HG03064 (cell line): ENCODE results near the gene PCCA.
A peak's percentile ranks its signal among the peaks of the same experiment; 100 is the strongest.
"Not testable (repeated sequence)": the region's sequence is repeated elsewhere in the genome, so short reads cannot be mapped to it uniquely, and the experiment has no call there.

Experiments
- ATAC-seq: cut with Tn5 transposase; IDR thresholded peaks from one replicate; pipeline ENCODE4 v1.9.1; 2021; ENCODE audit warnings: low read depth; ENCODE audit not compliant: unreplicated experiment

The PCCA gene

GRCh38 chr13:100349594-100349993 is 260.7 kb downstream of the PCCA start:
- no peak for ATAC-seq

- ATAC-seq: no peak
Observed at GRCh38 chr13:100350601-100351000, 261.7 kb downstream of the PCCA start.

- ATAC-seq: no peak
Observed at GRCh38 chr13:100356426-100356825, 267.5 kb downstream of the PCCA start.

- no peak for ATAC-seq
Observed at GRCh38 chr13:100356889-100357288, 268.0 kb downstream of the PCCA start.

- no peak for ATAC-seq
Observed at GRCh38 chr13:100357764-100358163, 268.9 kb downstream of the PCCA start.

GRCh38 chr13:100361504-100361903 is 272.6 kb downstream of the PCCA start:
- no peak for ATAC-seq

GRCh38 chr13:100362371-100362770 is 273.5 kb downstream of the PCCA start:
- ATAC-seq: no peak

- no peak for ATAC-seq
Observed at GRCh38 chr13:100362781-100363180, 273.9 kb downstream of the PCCA start.

- no peak for ATAC-seq
Observed at GRCh38 chr13:100363285-100363711, 274.4 kb downstream of the PCCA start.

GRCh38 chr13:100363874-100364273 is 275.0 kb downstream of the PCCA start:
- ATAC-seq: no peak

GRCh38 chr13:100364591-100364990 is 275.7 kb downstream of the PCCA start:
- ATAC-seq: no peak

- ATAC-seq: no peak
Observed at GRCh38 chr13:100365680-100366079, 276.8 kb downstream of the PCCA start.

- ATAC-seq: no peak
Observed at GRCh38 chr13:100378533-100378932, 289.6 kb downstream of the PCCA start.

- ATAC-seq: no peak
Observed at GRCh38 chr13:100381595-100382224, 292.8 kb downstream of the PCCA start.

GRCh38 chr13:100382785-100383184 is 293.9 kb downstream of the PCCA start:
- no peak for ATAC-seq

GRCh38 chr13:100387416-100387815 is 298.5 kb downstream of the PCCA start:
- no peak for ATAC-seq

- ATAC-seq: not testable (repeated sequence)
Observed at GRCh38 chr13:100388150-100388549, 299.3 kb downstream of the PCCA start.

GRCh38 chr13:100388923-100389322 is 300.0 kb downstream of the PCCA start:
- no peak for ATAC-seq

GRCh38 chr13:100389617-100390016 is 300.7 kb downstream of the PCCA start:
- ATAC-seq: no peak

- no peak for ATAC-seq
Observed at GRCh38 chr13:100392709-100393630, 304.1 kb downstream of the PCCA start.

- ATAC-seq: peak; percentile 91
Observed at GRCh38 chr13:100394005-100394695, 305.3 kb downstream of the PCCA start.
